Embryonic facial prominence (tissue), 1 donor: ENCODE data around the gene TMEM88.
"Not testable (repeated sequence)": the region's sequence is repeated elsewhere in the genome, so short reads cannot be mapped to it uniquely, and the experiment has no call there.

ENCODE experiments used
- DNase-seq: peaks from one replicate; pipeline ENCODE4 v3.0.0-alpha.2; 2016; ENCODE audit errors: extremely low spot score

TMEM88 gene

GRCh38 chr17:7854851-7855659 lies at the start of gene TMEM88:
TMEM88 (plus strand) TSS chr17:7855066; CDS start chr17:7855075, 9 bp downstream.
- DNase-seq = no peak

GRCh38 chr17:7806587-7806986 lies 48.3 kb upstream of the TMEM88 start:
- no peak for DNase-seq

- no peak for DNase-seq
Measured at GRCh38 chr17:7807206-7807605, 47.7 kb upstream of the TMEM88 start.

GRCh38 chr17:7809086-7809790 lies 45.6 kb upstream of the TMEM88 start:
- DNase-seq = no peak

GRCh38 chr17:7809791-7810343 lies 45.0 kb upstream of the TMEM88 start:
- not testable (repeated sequence) for DNase-seq

GRCh38 chr17:7811251-7811650 lies 43.6 kb upstream of the TMEM88 start:
- no peak for DNase-seq

GRCh38 chr17:7814969-7815368 lies 39.9 kb upstream of the TMEM88 start:
- DNase-seq = no peak

- no peak for DNase-seq
Measured at GRCh38 chr17:7816926-7817642, 37.8 kb upstream of the TMEM88 start.

GRCh38 chr17:7817643-7817964 lies 37.3 kb upstream of the TMEM88 start:
- no peak for DNase-seq

- no peak for DNase-seq
Measured at GRCh38 chr17:7818026-7818425, 36.8 kb upstream of the TMEM88 start.

GRCh38 chr17:7818746-7819645 lies 35.9 kb upstream of the TMEM88 start:
- DNase-seq = no peak

GRCh38 chr17:7820231-7820630 lies 34.6 kb upstream of the TMEM88 start:
- no peak for DNase-seq

- DNase-seq = no peak
Measured at GRCh38 chr17:7822126-7822525, 32.7 kb upstream of the TMEM88 start.

GRCh38 chr17:7823581-7824001 lies 31.3 kb upstream of the TMEM88 start:
- no peak for DNase-seq

GRCh38 chr17:7824021-7824924 lies 30.6 kb upstream of the TMEM88 start:
- no peak for DNase-seq

GRCh38 chr17:7825206-7825990 lies 29.5 kb upstream of the TMEM88 start:
- no peak for DNase-seq

GRCh38 chr17:7830616-7831015 lies 24.2 kb upstream of the TMEM88 start:
- no peak for DNase-seq

- no peak for DNase-seq
Measured at GRCh38 chr17:7831233-7831632, 23.6 kb upstream of the TMEM88 start.

GRCh38 chr17:7832431-7832830 lies 22.4 kb upstream of the TMEM88 start:
- DNase-seq = no peak
